NCI-H2196 treated with DMSO at 0.1 percent for 48 hours (cell line): ENCODE data around the gene NPTN.

Source experiments
- DNase-seq: peaks from one replicate; lab custom pipeline; 2025; ENCODE audit not compliant: unreplicated experiment; lab: John Stamatoyannopoulos, UW

The NPTN gene

GRCh38 chr15:73522011-73522410 lies 111.2 kb downstream of the NPTN start:
- no peak for DNase-seq

GRCh38 chr15:73518876-73519733 lies 114.1 kb downstream of the NPTN start:
- no peak for DNase-seq

DNA sequence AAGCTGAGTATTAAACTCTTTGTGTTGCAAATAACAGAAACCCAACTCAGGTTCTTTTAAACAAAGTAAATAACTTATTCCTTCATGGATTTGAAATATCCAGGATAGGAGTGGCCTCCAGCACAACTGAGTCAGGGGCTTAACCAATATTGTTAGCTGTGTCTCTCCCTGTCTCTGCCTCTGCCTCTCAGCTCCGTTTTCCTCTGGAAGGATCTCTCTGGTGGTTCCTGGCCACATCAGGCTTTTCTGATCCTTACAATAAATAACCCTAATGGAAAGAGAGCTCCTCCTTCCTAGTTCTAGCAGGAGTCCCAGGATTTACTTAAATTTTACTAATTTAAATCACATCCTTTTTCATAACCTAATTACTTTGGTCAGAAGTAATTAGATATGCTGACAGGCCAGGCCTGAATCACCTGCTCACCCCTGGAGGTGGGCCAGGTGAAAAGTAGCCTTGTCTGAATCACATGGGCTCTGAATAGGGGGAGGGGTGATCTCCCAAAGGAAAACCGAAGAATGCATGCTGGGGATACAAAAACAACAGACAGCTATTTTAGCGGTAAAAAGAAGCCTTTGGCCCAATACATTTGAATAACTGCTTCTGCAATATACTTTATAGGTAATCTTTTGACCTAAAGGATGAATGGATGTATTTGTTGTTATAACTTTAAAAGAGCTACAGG lies 114.9 kb downstream of the NPTN start:
- no peak for DNase-seq

DNA sequence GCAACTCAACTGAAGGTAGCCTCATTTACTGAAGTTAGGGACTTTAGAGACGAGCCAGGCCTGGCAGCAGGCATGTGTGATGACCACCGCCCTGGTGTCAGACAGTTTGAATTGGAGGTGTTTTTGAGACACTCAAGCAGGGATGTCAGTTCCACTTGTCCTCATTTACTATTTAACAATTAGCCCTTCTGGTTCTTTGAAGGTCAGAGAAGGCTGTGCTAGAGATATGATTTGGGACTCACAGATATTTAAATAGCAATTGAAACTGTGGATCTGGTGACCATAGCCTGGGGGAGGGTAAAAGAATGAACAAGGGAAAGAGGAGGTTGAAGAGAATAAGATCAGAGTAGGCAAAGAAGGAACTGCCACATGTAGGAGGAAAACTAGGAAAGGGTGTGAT lies 115.6 kb downstream of the NPTN start:
- DNase-seq, result no peak

DNA sequence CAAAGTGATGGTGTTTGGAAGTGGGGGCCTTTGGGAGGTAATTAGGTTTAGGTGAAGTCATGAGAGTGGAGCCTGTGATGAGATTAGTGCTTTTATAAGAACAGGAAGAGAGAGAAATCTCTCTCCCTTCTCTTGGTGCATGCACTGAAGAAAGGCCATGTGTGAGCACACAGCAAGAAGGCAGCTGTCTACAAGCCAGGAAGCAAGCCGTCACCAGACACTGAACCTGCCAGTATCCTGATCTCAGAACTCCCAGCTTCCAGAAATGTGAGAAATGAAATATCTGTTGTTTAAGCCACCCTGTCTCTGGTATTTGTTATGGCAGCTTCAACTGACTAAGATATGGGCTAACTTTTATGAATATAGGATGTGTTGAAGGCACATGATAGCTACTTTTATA lies 117.7 kb downstream of the NPTN start:
- no peak for DNase-seq
